SK-N-SH treated with all-trans-retinoic acid at 6 μM for 48 hours (cell line): Measurements from ENCODE around the gene DIPK2B.
A peak's percentile ranks its signal among the peaks of the same experiment; 100 is the strongest.

Source experiments
- ATAC-seq: fragments of 200-7000 bp; cut with Tn5 transposase; 3 replicates; pipeline ENCODE4 v1.9.1; 2020; ENCODE audit warnings: mild to moderate bottlenecking, moderate library complexity
- ARNTL ChIP-seq: fragments of 450-650 bp; formaldehyde crosslinking; IDR thresholded peaks from 2 replicates; pipeline ENCODE4 v1.5.0; 2020; ENCODE audit warnings: low read depth, mild to moderate bottlenecking, moderate library complexity, borderline replicate concordance
- BACH2 ChIP-seq: fragments of 250-450 bp; sonication (Bioruptor Pico); IDR thresholded peaks from 2 replicates; pipeline ENCODE4 v1.9.0; 2021; ENCODE audit warnings: mild to moderate bottlenecking, borderline replicate concordance
- CREB5 ChIP-seq: fragments of 250-450 bp; sonication (Bioruptor Pico); IDR thresholded peaks from 2 replicates; pipeline ENCODE4 v1.5.1; 2020; ENCODE audit warnings: low read depth, mild to moderate bottlenecking, moderate library complexity
- CSDC2 ChIP-seq: fragments of 250-450 bp; sonication (Bioruptor Pico); IDR thresholded peaks from 2 replicates; pipeline ENCODE4 v1.5.0; 2020; ENCODE audit warnings: mild to moderate bottlenecking, moderate library complexity
- ESRRG ChIP-seq: fragments of 250-450 bp; sonication (Bioruptor Pico); IDR thresholded peaks from 2 replicates; pipeline ENCODE4 v1.6.1; 2021; ENCODE audit warnings: mild to moderate bottlenecking
- GLIS3 ChIP-seq: fragments of 250-450 bp; sonication (Bioruptor Pico); IDR thresholded peaks from 2 replicates; pipeline ENCODE4 v1.5.0; 2020; ENCODE audit warnings: mild to moderate bottlenecking, moderate library complexity
- ISL1 ChIP-seq: fragments of 250-450 bp; sonication (Bioruptor Pico); IDR thresholded peaks from 2 replicates; pipeline ENCODE4 v2.1.2; 2022; ENCODE audit warnings: mild to moderate bottlenecking, moderate library complexity
- OSR1 ChIP-seq: fragments of 250-450 bp; sonication (Bioruptor Pico); IDR thresholded peaks from 2 replicates; pipeline ENCODE4 v1.8.0; 2022; ENCODE audit warnings: moderate library complexity, mild to moderate bottlenecking, inconsistent platforms
- PATZ1 ChIP-seq: fragments of 250-450 bp; sonication (Bioruptor Pico); IDR thresholded peaks from 2 replicates; pipeline ENCODE4 v1.8.0; 2020; ENCODE audit warnings: mild to moderate bottlenecking, moderate library complexity, borderline replicate concordance
- POU6F1 ChIP-seq: fragments of 250-450 bp; sonication (Bioruptor Pico); IDR thresholded peaks from 2 replicates; pipeline ENCODE4 v1.8.0; 2021; ENCODE audit warnings: low read depth, mild to moderate bottlenecking, moderate library complexity, borderline replicate concordance
- PPARA ChIP-seq: fragments of 250-450 bp; sonication (Bioruptor Pico); IDR thresholded peaks from 2 replicates; pipeline ENCODE4 v1.5.0; 2020; ENCODE audit warnings: mild to moderate bottlenecking, borderline replicate concordance
- RARB ChIP-seq: fragments of 250-450 bp; sonication (Bioruptor Pico); IDR thresholded peaks from 2 replicates; pipeline ENCODE4 v1.8.0; 2021; ENCODE audit warnings: mild to moderate bottlenecking, moderate library complexity
- SNAI2 ChIP-seq: fragments of 250-450 bp; sonication (Bioruptor Pico); IDR thresholded peaks from 2 replicates; pipeline ENCODE4 v1.5.0; 2020; ENCODE audit warnings: mild to moderate bottlenecking, moderate library complexity
- TCF4 ChIP-seq: fragments of 250-450 bp; sonication (Bioruptor Pico); IDR thresholded peaks from 2 replicates; pipeline ENCODE4 v1.8.0; 2021; ENCODE audit warnings: mild to moderate bottlenecking, moderate library complexity, borderline replicate concordance
- TOX ChIP-seq: fragments of 250-450 bp; sonication (Bioruptor Pico); IDR thresholded peaks from 2 replicates; pipeline ENCODE4 v1.8.0; 2021; ENCODE audit warnings: mild to moderate bottlenecking, moderate library complexity, borderline replicate concordance
- TSHZ2 ChIP-seq: fragments of 250-450 bp; sonication (Bioruptor Pico); IDR thresholded peaks from 2 replicates; pipeline ENCODE4 v1.5.0; 2020; ENCODE audit warnings: mild to moderate bottlenecking, moderate library complexity
- ZC3H10 ChIP-seq: fragments of 250-450 bp; sonication (Bioruptor Pico); IDR thresholded peaks from 2 replicates; pipeline ENCODE4 v1.5.1; 2021; ENCODE audit warnings: mild to moderate bottlenecking, moderate library complexity
- ZFP3 ChIP-seq: fragments of 250-450 bp; sonication (Bioruptor Pico); IDR thresholded peaks from 2 replicates; pipeline ENCODE4 v1.5.0; 2020; ENCODE audit warnings: mild to moderate bottlenecking, moderate library complexity
- ZFP30 ChIP-seq: fragments of 450-650 bp; formaldehyde crosslinking; IDR thresholded peaks from 2 replicates; pipeline ENCODE4 v1.5.0; 2022; ENCODE audit warnings: mild to moderate bottlenecking, moderate library complexity
- ZNF565 ChIP-seq: fragments of 450-650 bp; formaldehyde crosslinking; conservative IDR thresholded peaks from 2 replicates; pipeline ENCODE4 v1.5.0; 2020; ENCODE audit warnings: low read depth, mild to moderate bottlenecking, moderate library complexity
- ZNF70 ChIP-seq: fragments of 450-650 bp; formaldehyde crosslinking; IDR thresholded peaks from 2 replicates; pipeline ENCODE4 v1.5.0; 2020; ENCODE audit warnings: mild to moderate bottlenecking, moderate library complexity
- ZNF8 ChIP-seq: fragments of 450-650 bp; formaldehyde crosslinking; IDR thresholded peaks from 2 replicates; pipeline ENCODE4 v1.5.0; 2020; ENCODE audit warnings: mild to moderate bottlenecking, moderate library complexity

DIPK2B gene

GRCh38 chrX:45186643-45187026, 14.0 kb downstream of the DIPK2B start:
- peak; percentile 42 for ATAC-seq
- no peak for TF ChIP-seq RARB
- TF ChIP-seq OSR1 = no peak
- TF ChIP-seq TSHZ2 (CRISPR knock-in tag) = no peak
- TF ChIP-seq TOX (CRISPR knock-in tag) = no peak
- TF ChIP-seq GLIS3 = no peak
- no peak for TF ChIP-seq PPARA (CRISPR knock-in tag)
- no peak for TF ChIP-seq ZNF565 (CRISPR knock-in tag)
- no peak for TF ChIP-seq ZFP3 (CRISPR knock-in tag)
- TF ChIP-seq POU6F1 (CRISPR knock-in tag) = no peak
- TF ChIP-seq PATZ1 (CRISPR knock-in tag) = no peak
- no peak for TF ChIP-seq ARNTL (CRISPR knock-in tag)
- no peak for TF ChIP-seq ZNF70 (CRISPR knock-in tag)
- no peak for TF ChIP-seq ISL1 (CRISPR knock-in tag)
- TF ChIP-seq CSDC2 (CRISPR knock-in tag) = no peak
- TF ChIP-seq ZFP30 (CRISPR knock-in tag) = no peak

GRCh38 chrX:45184211-45184610, 16.5 kb downstream of the DIPK2B start:
- no peak for ATAC-seq
- TF ChIP-seq ZC3H10 (CRISPR knock-in tag) = no peak
- no peak for TF ChIP-seq ESRRG (CRISPR knock-in tag)
- TF ChIP-seq ZFP30 (CRISPR knock-in tag) = no peak
- no peak for TF ChIP-seq ZFP3 (CRISPR knock-in tag)
- TF ChIP-seq PPARA (CRISPR knock-in tag) = no peak
- TF ChIP-seq POU6F1 (CRISPR knock-in tag) = no peak
- no peak for TF ChIP-seq GLIS3
- TF ChIP-seq RARB = no peak
- TF ChIP-seq TOX (CRISPR knock-in tag) = no peak
- TF ChIP-seq ZNF70 (CRISPR knock-in tag) = no peak
- no peak for TF ChIP-seq TSHZ2 (CRISPR knock-in tag)
- no peak for TF ChIP-seq PATZ1 (CRISPR knock-in tag)
- TF ChIP-seq ZNF8 (CRISPR knock-in tag) = no peak
- TF ChIP-seq ARNTL (CRISPR knock-in tag) = no peak
- TF ChIP-seq TCF4 (CRISPR knock-in tag) = no peak
- no peak for TF ChIP-seq SNAI2
- TF ChIP-seq CSDC2 (CRISPR knock-in tag) = no peak
- TF ChIP-seq BACH2 (CRISPR knock-in tag) = no peak
- no peak for TF ChIP-seq CREB5 (CRISPR knock-in tag)
